ENCODE results near the gene TRMT1L.

TRMT1L gene

DNA sequence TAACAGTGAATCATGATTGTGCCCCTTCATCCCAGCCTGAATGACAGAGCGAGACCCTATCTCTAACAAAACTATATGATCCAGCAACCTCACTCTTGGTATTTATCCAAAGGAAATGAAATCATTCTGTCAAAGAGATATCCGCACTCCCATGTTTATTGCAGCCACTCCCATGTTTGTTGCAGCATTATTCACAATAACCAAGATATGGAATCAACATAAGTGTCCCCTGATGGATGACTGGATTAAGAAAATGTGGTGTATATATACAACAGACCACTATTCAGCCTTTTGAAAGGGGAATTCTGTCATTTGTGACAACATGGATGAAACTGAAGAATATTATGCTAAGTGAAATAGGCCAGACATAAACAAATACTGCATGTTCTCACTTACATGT lies 44.4 kb downstream of the TRMT1L start:
- TF ChIP-seq, protein P1, sequence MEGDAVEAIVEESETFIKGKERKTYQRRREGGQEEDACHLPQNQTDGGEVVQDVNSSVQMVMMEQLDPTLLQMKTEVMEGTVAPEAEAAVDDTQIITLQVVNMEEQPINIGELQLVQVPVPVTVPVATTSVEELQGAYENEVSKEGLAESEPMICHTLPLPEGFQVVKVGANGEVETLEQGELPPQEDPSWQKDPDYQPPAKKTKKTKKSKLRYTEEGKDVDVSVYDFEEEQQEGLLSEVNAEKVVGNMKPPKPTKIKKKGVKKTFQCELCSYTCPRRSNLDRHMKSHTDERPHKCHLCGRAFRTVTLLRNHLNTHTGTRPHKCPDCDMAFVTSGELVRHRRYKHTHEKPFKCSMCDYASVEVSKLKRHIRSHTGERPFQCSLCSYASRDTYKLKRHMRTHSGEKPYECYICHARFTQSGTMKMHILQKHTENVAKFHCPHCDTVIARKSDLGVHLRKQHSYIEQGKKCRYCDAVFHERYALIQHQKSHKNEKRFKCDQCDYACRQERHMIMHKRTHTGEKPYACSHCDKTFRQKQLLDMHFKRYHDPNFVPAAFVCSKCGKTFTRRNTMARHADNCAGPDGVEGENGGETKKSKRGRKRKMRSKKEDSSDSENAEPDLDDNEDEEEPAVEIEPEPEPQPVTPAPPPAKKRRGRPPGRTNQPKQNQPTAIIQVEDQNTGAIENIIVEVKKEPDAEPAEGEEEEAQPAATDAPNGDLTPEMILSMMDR (IDR thresholded peaks at IDR 0.05; ENCODE audit: extremely low read depth, missing control alignments) = no peak
- no peak for DNase-seq (ENCODE audit: low spot score)

DNA sequence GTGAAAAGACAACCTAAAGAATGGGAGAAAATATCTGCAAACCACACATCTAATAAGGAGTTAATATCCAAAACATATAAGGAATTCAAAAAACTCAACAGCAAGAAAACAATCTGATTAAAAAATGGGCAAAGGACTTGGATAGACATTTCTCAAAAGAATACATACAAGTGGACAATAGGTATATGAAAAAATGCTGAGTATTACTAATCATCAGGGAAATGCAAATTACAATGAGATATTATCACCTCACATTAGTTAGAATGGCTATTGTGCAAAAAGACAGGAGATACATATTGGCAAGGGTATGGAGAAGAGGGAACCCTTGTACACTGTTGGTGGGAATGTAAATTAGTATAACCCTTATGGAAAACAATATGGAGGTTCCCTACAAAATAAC lies 44.9 kb downstream of the TRMT1L start:
- TF ChIP-seq, protein P1 (IDR thresholded peaks at IDR 0.05; ENCODE audit: extremely low read depth, missing control alignments) = no peak

DNA sequence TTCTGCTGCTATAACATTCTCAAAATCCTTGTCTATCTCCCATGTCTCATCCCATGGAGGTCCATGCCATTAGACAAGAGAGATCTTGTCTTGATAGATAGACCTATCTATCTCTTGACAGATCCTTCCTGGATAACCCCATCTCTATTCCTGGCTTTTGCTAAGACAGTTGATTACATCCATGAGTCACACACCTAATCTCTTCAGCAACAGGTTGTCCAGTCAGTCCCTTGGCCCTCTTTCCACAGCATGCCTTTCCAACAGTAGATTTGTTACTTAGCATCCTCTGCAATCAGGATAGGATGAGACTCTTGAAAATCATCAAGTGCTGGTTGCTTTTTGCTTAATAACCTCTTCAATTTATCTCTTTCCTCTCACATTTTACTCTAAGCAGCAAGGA lies 46.6 kb downstream of the TRMT1L start:
- DNase-seq (ENCODE audit: low spot score) = no peak

More for the DNA sequence above, 44.9 kb downstream of the TRMT1L start:
- DNase-seq (ENCODE audit: low spot score) = no peak

DNA sequence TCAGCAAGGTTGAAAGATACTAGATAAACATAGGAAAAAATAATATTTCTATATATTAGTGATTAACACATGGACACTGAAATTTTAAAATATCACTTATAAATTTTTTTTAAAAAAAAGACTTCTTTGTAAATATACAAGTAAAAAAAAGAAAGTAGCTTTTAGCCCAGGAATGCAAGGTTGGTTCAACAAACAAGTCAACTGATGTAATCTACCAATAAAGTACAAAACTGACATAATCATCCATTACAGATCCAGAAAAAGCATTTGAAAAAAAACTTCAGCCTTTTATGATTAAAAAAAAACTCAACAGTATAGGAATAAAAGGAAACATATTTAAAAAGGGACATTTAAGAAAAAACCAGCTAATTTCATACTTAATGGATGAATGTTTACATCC lies 48.4 kb downstream of the TRMT1L start:
- TF ChIP-seq, protein P1 (IDR thresholded peaks at IDR 0.05; ENCODE audit: extremely low read depth, missing control alignments) = no peak
- DNase-seq (ENCODE audit: low spot score) = no peak

More for the DNA sequence above, 46.6 kb downstream of the TRMT1L start:
- TF ChIP-seq, protein P1 (IDR thresholded peaks at IDR 0.05; ENCODE audit: extremely low read depth, missing control alignments) = no peak

DNA sequence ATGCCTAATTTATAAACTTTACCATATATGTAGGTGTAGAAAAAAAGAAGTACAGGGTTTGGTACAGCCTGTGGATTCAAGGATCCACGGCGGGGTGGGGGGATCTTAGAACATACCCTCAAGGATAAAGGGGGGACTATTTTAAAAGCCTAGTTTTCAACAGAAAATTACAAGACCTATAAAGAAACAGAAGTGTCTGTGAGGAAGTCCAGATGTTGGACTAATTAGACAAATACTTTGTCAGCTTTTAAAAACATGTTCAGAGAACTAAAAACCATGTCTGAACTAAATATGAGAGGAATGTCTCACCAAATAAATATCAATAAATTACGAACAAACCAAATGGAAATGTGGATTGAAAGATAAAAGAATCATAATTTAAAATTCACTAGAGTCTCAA lies 51.6 kb downstream of the TRMT1L start:
- TF ChIP-seq, protein P1 (IDR thresholded peaks at IDR 0.05; ENCODE audit: extremely low read depth, missing control alignments) = no peak
- DNase-seq (ENCODE audit: low spot score) = no peak

DNA sequence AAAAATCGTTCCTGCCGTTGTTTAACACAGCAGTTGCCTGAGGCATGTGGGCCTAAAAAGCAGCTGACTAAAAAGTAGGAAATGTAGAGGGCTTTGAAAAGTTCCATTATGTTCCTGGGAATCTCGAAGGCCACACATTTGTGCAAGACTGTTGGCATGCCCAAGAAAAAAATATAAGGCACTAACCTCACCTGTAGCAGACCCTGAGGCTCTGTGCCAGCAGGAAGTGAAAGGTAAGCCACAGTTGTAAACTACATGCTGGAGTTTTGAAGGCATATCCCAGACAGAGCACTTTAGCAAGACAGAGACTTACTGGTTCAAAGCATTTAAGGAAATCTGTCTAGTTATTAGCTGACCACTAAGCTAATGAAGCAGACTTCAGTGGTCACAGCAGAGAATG lies 52.7 kb downstream of the TRMT1L start:
- no peak for DNase-seq (ENCODE audit: low spot score)
- TF ChIP-seq, protein P1 (IDR thresholded peaks at IDR 0.05; ENCODE audit: extremely low read depth, missing control alignments) = no peak

DNA sequence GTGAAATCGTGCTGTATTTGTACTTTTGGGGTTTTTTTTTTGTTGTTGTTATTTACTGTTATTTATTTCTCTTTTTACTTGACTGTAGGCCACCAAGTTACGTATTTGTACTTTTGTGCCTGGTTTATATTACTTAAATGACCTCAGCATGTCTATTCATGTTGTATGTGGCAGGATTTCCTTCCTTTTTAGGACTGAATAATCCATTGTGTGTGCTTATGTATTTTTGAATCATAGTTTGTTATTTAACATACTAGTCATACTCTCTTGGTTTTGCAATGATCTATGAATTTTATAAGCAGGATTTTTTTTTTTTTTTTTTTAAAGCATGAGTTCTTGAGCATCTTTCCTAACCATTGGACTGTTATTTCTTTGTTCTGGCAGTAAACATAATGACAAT lies 60.2 kb downstream of the TRMT1L start:
- DNase-seq (ENCODE audit: low spot score) = no peak
- TF ChIP-seq, protein P1 (IDR thresholded peaks at IDR 0.05; ENCODE audit: extremely low read depth, missing control alignments) = no peak

Data from GM20000 (cell line).